H1 (cell line): ENCODE results near the gene CTF1. TPM values are rescaled to one million over a fixed set of nuclear protein-coding genes. Genes with fewer than 3 reads are reported as not detected.

Experiments used
- BACH1 ChIP-seq: IDR thresholded peaks from 2 replicates; pipeline ENCODE4 v1.6.1; 2012; ENCODE audit warnings: low read length, improper control_type of control experiment
- CHD1 ChIP-seq: IDR thresholded peaks from 2 replicates; pipeline ENCODE4 v1.6.1; 2012; ENCODE audit warnings: low read depth, low read length, improper control_type of control experiment
- CHD7 ChIP-seq: fragments of 300-600 bp; sonication (generic); IDR thresholded peaks from 2 replicates; pipeline ENCODE4 v1.7.1; 2012; ENCODE audit warnings: low read length, moderate library complexity, mild to moderate bottlenecking, inconsistent platforms; ENCODE audit not compliant: insufficient replicate concordance
- RXRA ChIP-seq: IDR thresholded peaks from 2 replicates; pipeline ENCODE4 v1.6.1; 2011; ENCODE audit warnings: low read depth, mild to moderate bottlenecking, low read length, moderate library complexity; ENCODE audit not compliant: insufficient read depth
- TAF1 ChIP-seq: IDR thresholded peaks from 2 replicates; pipeline ENCODE4 v1.6.1; 2011; ENCODE audit warnings: mild to moderate bottlenecking, low read depth, low read length
- TCF12 ChIP-seq: IDR thresholded peaks from 2 replicates; pipeline ENCODE4 v1.6.1; 2011; ENCODE audit warnings: low read depth, mild to moderate bottlenecking, low read length
- USF2 ChIP-seq: IDR thresholded peaks from 2 replicates; pipeline ENCODE4 v1.6.1; 2011; ENCODE audit warnings: low read length, improper control_type of control experiment
- polyA plus RNA-seq, 7 experiments: library from polyadenylated mRNA; depleted of rRNA in 3 of 7; stranded (reverse) in 5 of 7; unstranded in 2 of 7; fragments of >200 nt in 5 of 7; fragments of 200-250 nt in 2 of 7; gene quantifications; 1 replicate in 5 of 7; 2 replicates in 1 of 7; 4 replicates in 1 of 7; pipeline versions ENCODE4 v1.2.1 to v1.2.3, GENCODE V29; 2011 to 2013; ENCODE audit warnings: missing spikeins in 2 of 7, mixed read lengths in 2 of 7
- total RNA-seq: library from RNA; stranded (reverse); fragmentation: NEBNext Ultra II Directional; extraction: Animal tissue kit (Norgen Biotek cat#: 25700); gene quantifications from 2 replicates; pipeline ENCODE4 v1.2.1, GENCODE V29; 2021

CTF1 gene
- total and polyA plus RNA-seq, 2 of the 8 experiments (the other 6 are each of a cell fraction or from before 2014, with no cell fraction given): 0.97 to 3.4 TPM

GRCh38 chr16:30858111-30858495 is 38.3 kb upstream of the CTF1 start (continued):
- TF ChIP-seq CHD7 (no peak), TAF1 (no peak), CHD1 (no peak), RXRA (no peak), USF2 (no peak), BACH1 (no peak), TCF12 (no peak)
